GM23248 (cell line): Measurements from ENCODE around the gene GALE.

Source experiments
- EZH2 ChIP-seq: fragments of 200-600 bp; sonication (generic); IDR thresholded peaks from 2 replicates; pipeline ENCODE4 v1.6.1; 2018; ENCODE audit warnings: antibody characterized with exemption, mild to moderate bottlenecking; ENCODE audit not compliant: insufficient read depth, poor library complexity, severe bottlenecking
- EZH2phosphoT487 ChIP-seq: fragments of 200-600 bp; sonication (generic); IDR thresholded peaks from 2 replicates; pipeline ENCODE4 v1.6.1; 2018; ENCODE audit warnings: antibody characterized with exemption, moderate library complexity, mild to moderate bottlenecking, low read depth; ENCODE audit not compliant: insufficient read depth

DNA sequence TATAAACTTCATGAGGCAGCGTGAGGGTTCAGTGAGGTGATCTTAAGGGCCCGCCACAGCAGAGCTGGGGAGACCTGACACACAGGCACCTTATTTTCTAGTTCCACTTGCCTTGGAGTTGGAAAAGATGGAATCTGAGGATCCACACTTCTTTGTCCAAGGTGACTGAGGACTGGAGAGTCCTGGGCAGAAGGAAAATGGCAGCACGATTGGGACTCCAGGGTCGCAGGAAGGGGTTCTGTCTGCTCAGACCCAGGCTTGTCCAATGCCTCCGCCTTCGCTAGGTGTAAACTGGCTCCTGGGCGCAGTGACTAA is 1.3 kb downstream of the GALE start:
- TF ChIP-seq EZH2 (no peak), EZH2phosphoT487 (no peak)
